ENCODE measurements around the gene SBK1. TPM values are rescaled to one million over a fixed set of nuclear protein-coding genes. Genes with fewer than 3 reads are reported as not detected.
A peak's percentile ranks its signal among the peaks of the same experiment; 100 is the strongest.
"Not testable (repeated sequence)": the region's sequence is repeated elsewhere in the genome, so short reads cannot be mapped to it uniquely, and the experiment has no call there.

The SBK1 gene
- total RNA-seq, 2 experiments from 2014 or later, result 35.3 to 35.9 TPM

- POLR2A ChIA-PET, result interaction anchor here (1.0 kb wide), 1 partner anchor 9 kb away, joined by 4 read pairs; no protein-coding TSS in a partner anchor
- intact Hi-C loops (cut with micrococcal nuclease), result no loop called here
- CTCF ChIA-PET, result interaction anchor here (0.6 to 2.0 kb wide), 16 partner anchors 9 to 117 kb away, joined by 3 to 15 read pairs (median 4); no protein-coding TSS in a partner anchor
- Mint-ChIP-seq H3K4me1 (ENCODE audit: low read depth) (peaks cover 9% of the 10 kb centered on the region), H3K27ac (no peak overlapping the region), H3K9me3 (no peaks in the 10 kb centered on the region), H3K4me3 (no peak overlapping the region), H3K27me3 (no peaks in the 10 kb centered on the region), H3K36me3 (ENCODE audit: low read depth) (no peaks in the 10 kb centered on the region)
- peak; percentile 84 for DNase-seq
- TF ChIP-seq CTCF (IDR thresholded peaks at IDR 0.05), result peak; percentile 85
- ATAC-seq, result peak; percentile 82
Observed at GRCh38 chr16:28326881-28327610, 34.7 kb downstream of the SBK1 start.

GRCh38 chr16:28330232-28330631 lies 37.9 kb downstream of the SBK1 start:
- H3K9me3 Mint-ChIP-seq; H3K27ac Mint-ChIP-seq; H3K4me1 Mint-ChIP-seq (ENCODE audit: low read depth); H3K36me3 Mint-ChIP-seq (ENCODE audit: low read depth); POLR2A ChIA-PET; intact Hi-C loops (cut with micrococcal nuclease); CTCF ChIA-PET; H3K27me3 Mint-ChIP-seq; H3K4me3 Mint-ChIP-seq: not testable (repeated sequence)
- ATAC-seq (peak; percentile 75), DNase-seq (peak; percentile 35)

- H3K4me1 Mint-ChIP-seq (ENCODE audit: low read depth); ATAC-seq; intact Hi-C loops (cut with micrococcal nuclease); H3K36me3 Mint-ChIP-seq (ENCODE audit: low read depth); CTCF ChIA-PET; H3K27ac Mint-ChIP-seq; DNase-seq; H3K27me3 Mint-ChIP-seq; H3K9me3 Mint-ChIP-seq; H3K4me3 Mint-ChIP-seq; POLR2A ChIA-PET: not testable (repeated sequence)
Observed at GRCh38 chr16:28330981-28331380, 38.7 kb downstream of the SBK1 start.

- H3K9me3 Mint-ChIP-seq; intact Hi-C loops (cut with micrococcal nuclease); DNase-seq; POLR2A ChIA-PET; H3K36me3 Mint-ChIP-seq (ENCODE audit: low read depth); H3K27me3 Mint-ChIP-seq; CTCF ChIA-PET; ATAC-seq; H3K27ac Mint-ChIP-seq; H3K4me3 Mint-ChIP-seq; H3K4me1 Mint-ChIP-seq (ENCODE audit: low read depth): not testable (repeated sequence)
Observed at GRCh38 chr16:28332632-28333031, 40.3 kb downstream of the SBK1 start.

- DNase-seq; CTCF ChIA-PET; POLR2A ChIA-PET; ATAC-seq; intact Hi-C loops (cut with micrococcal nuclease); H3K27me3 Mint-ChIP-seq; H3K36me3 Mint-ChIP-seq (ENCODE audit: low read depth); H3K9me3 Mint-ChIP-seq; H3K27ac Mint-ChIP-seq; H3K4me1 Mint-ChIP-seq (ENCODE audit: low read depth); H3K4me3 Mint-ChIP-seq: not testable (repeated sequence)
Observed at GRCh38 chr16:28335678-28336077, 43.4 kb downstream of the SBK1 start.

- H3K9me3 Mint-ChIP-seq; H3K4me3 Mint-ChIP-seq; CTCF ChIA-PET; POLR2A ChIA-PET; H3K27ac Mint-ChIP-seq; H3K27me3 Mint-ChIP-seq; DNase-seq; intact Hi-C loops (cut with micrococcal nuclease); H3K4me1 Mint-ChIP-seq (ENCODE audit: low read depth); ATAC-seq; H3K36me3 Mint-ChIP-seq (ENCODE audit: low read depth): not testable (repeated sequence)
Observed at GRCh38 chr16:28336940-28337710, 44.8 kb downstream of the SBK1 start.

- ATAC-seq; H3K9me3 Mint-ChIP-seq; H3K27ac Mint-ChIP-seq; H3K36me3 Mint-ChIP-seq (ENCODE audit: low read depth); H3K4me3 Mint-ChIP-seq; POLR2A ChIA-PET; H3K4me1 Mint-ChIP-seq (ENCODE audit: low read depth); H3K27me3 Mint-ChIP-seq; CTCF ChIA-PET; intact Hi-C loops (cut with micrococcal nuclease); DNase-seq: not testable (repeated sequence)
Observed at GRCh38 chr16:28338230-28338629, 45.9 kb downstream of the SBK1 start.

GRCh38 chr16:28362600-28362999 lies 70.3 kb downstream of the SBK1 start:
- H3K9me3 Mint-ChIP-seq; H3K4me3 Mint-ChIP-seq; H3K27ac Mint-ChIP-seq; CTCF ChIA-PET; H3K4me1 Mint-ChIP-seq (ENCODE audit: low read depth); H3K27me3 Mint-ChIP-seq; DNase-seq; H3K36me3 Mint-ChIP-seq (ENCODE audit: low read depth); ATAC-seq; intact Hi-C loops (cut with micrococcal nuclease); POLR2A ChIA-PET: not testable (repeated sequence)

- DNase-seq; H3K27me3 Mint-ChIP-seq; H3K4me3 Mint-ChIP-seq; H3K36me3 Mint-ChIP-seq (ENCODE audit: low read depth); H3K27ac Mint-ChIP-seq; CTCF ChIA-PET; H3K9me3 Mint-ChIP-seq; intact Hi-C loops (cut with micrococcal nuclease); ATAC-seq; POLR2A ChIA-PET; H3K4me1 Mint-ChIP-seq (ENCODE audit: low read depth): not testable (repeated sequence)
Observed at GRCh38 chr16:28363408-28363807, 71.1 kb downstream of the SBK1 start, which contains the start of gene NPIPB6. NPIPB6 (minus strand) TSS chr16:28363508; CDS start chr16:28362822, 686 bp downstream.

GRCh38 chr16:28364268-28365173 lies 72.2 kb downstream of the SBK1 start:
- H3K36me3 Mint-ChIP-seq (ENCODE audit: low read depth); H3K4me3 Mint-ChIP-seq; H3K4me1 Mint-ChIP-seq (ENCODE audit: low read depth); H3K9me3 Mint-ChIP-seq; CTCF ChIA-PET; H3K27ac Mint-ChIP-seq; intact Hi-C loops (cut with micrococcal nuclease); H3K27me3 Mint-ChIP-seq; POLR2A ChIA-PET: not testable (repeated sequence)
- ATAC-seq, result peak; percentile 99
- peak; percentile 1 for DNase-seq

Measured in activated CD8-positive, alpha-beta T cell treated with anti-CD3 and anti-CD28 coated beads for 36 hours (primary cell).